GM10266 (cell line): Measurements from ENCODE around the gene NUTM2D.
"Not testable (repeated sequence)": the region's sequence is repeated elsewhere in the genome, so short reads cannot be mapped to it uniquely, and the experiment has no call there.

Experiments used
- DNase-seq: peaks from one replicate; pipeline ENCODE4 v3.0.0; 2012; ENCODE audit errors: extremely low spot score

Gene NUTM2D

GRCh38 chr10:87369514-87370112 lies 12.1 kb downstream of the NUTM2D start:
- not testable (repeated sequence) for DNase-seq

- not testable (repeated sequence) for DNase-seq
Measured at GRCh38 chr10:87374091-87374490, 16.5 kb downstream of the NUTM2D start.

- DNase-seq = not testable (repeated sequence)
Measured at GRCh38 chr10:87379115-87379514, 21.6 kb downstream of the NUTM2D start.

- not testable (repeated sequence) for DNase-seq
Measured at GRCh38 chr10:87383149-87383857, 25.8 kb downstream of the NUTM2D start.

GRCh38 chr10:87384283-87384682 lies 26.7 kb downstream of the NUTM2D start:
- not testable (repeated sequence) for DNase-seq

GRCh38 chr10:87385762-87386360 lies 28.3 kb downstream of the NUTM2D start:
- not testable (repeated sequence) for DNase-seq

GRCh38 chr10:87391360-87391759 lies 33.8 kb downstream of the NUTM2D start:
- not testable (repeated sequence) for DNase-seq

GRCh38 chr10:87396206-87396605 lies 38.7 kb downstream of the NUTM2D start:
- DNase-seq = not testable (repeated sequence)

GRCh38 chr10:87398436-87398835 lies 40.9 kb downstream of the NUTM2D start:
- not testable (repeated sequence) for DNase-seq

GRCh38 chr10:87407516-87408467 lies 50.2 kb downstream of the NUTM2D start:
- DNase-seq = not testable (repeated sequence)

- DNase-seq = not testable (repeated sequence)
Measured at GRCh38 chr10:87413921-87414320, 56.4 kb downstream of the NUTM2D start.
